ENCODE measurements around the gene KCNG2.

- TF ChIP-seq EZH2 (IDR thresholded peaks at IDR 0.05; ENCODE audit: borderline replicate concordance, low read length), result no peak
- no peak for TF ChIP-seq CTCF (IDR thresholded peaks at IDR 0.05; ENCODE audit: low read length)
These were observed 11.9 kb downstream of the KCNG2 start for GRCh38 chr18:79809482-79810192.
